Measurements from ENCODE around the gene ATXN7L2. TPM values are rescaled to one million over a fixed set of nuclear protein-coding genes. Genes with fewer than 3 reads are reported as not detected.

The ATXN7L2 gene, protein sequence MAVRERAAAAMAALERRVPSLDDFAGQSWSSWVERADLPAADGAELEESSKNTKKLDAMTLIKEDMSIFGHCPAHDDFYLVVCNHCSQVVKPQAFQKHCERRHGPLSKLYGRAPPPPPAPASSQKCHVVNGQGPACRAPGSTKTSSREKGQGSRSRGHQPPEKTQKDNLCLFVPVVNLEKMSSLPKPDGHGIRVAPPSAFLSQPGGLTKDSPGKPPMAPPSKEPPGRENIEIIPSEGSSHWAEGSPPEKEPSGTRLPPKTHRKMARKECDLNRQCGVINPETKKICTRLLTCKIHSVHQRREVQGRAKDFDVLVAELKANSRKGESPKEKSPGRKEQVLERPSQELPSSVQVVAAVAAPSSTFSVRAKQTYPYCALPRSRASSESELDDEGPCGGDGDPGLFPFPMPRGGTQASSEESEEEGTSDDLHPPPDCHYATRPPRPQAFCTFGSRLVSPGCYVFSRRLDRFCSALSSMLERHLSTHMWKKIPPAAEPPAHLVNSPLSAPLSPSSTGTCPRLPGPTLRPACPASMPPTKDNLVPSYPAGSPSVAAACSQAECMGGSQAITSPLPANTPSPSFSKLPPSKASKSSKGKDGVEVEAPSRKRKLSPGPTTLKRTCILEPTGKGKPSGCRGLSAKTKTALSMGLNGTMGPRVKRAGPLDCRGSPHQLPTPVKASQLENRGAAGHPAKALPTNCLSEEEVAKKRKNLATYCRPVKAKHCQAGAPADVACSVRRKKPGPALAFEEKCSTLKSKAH
- total RNA-seq = 2.2 and 3.7 TPM in 2 replicates

DNA sequence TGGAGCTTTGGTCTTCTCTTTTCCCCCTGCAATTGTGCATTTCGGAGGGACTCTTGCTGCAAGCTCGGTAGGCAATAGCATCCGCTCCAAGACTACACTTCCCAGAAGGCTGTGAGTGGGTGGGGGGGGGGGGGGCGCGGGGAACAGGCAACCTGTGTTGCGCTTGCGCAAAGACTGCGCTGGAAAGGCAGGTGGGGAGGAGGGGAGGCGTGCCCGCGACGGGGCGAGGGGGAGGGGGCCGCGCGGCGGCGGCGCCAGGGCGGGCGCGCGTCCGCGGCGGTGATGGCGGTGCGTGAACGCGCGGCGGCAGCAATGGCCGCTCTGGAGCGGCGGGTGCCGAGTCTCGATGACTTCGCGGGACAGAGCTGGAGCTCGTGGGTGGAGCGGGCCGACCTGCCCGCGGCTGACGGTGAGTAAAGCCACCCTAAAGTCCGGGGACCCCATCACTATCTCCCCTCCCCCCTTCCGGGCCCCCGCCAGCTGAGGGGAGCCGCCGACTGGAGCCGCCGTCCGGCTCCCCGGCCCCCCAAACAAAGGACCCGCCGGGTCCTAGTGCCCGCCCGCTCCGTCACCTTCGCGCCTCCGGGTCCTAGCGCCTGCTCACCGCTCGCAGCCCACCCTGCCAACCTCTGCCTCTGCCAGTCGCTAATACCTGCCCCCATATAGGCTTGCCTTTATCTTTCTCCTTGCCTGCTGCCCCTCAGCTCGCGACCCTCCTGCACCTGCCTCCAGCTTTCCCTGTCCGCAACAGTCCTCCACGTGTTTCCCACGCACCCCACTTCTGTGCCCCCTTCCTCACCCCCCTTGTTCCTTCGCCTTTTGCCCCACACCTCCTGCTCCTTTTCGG is at the start of gene ATXN7L2:
TSS of gene ATXN7L2 (plus strand) at position 234 of the 847 bp plus-strand sequence. CDS start at position 283, 49 bp downstream.

DNA sequence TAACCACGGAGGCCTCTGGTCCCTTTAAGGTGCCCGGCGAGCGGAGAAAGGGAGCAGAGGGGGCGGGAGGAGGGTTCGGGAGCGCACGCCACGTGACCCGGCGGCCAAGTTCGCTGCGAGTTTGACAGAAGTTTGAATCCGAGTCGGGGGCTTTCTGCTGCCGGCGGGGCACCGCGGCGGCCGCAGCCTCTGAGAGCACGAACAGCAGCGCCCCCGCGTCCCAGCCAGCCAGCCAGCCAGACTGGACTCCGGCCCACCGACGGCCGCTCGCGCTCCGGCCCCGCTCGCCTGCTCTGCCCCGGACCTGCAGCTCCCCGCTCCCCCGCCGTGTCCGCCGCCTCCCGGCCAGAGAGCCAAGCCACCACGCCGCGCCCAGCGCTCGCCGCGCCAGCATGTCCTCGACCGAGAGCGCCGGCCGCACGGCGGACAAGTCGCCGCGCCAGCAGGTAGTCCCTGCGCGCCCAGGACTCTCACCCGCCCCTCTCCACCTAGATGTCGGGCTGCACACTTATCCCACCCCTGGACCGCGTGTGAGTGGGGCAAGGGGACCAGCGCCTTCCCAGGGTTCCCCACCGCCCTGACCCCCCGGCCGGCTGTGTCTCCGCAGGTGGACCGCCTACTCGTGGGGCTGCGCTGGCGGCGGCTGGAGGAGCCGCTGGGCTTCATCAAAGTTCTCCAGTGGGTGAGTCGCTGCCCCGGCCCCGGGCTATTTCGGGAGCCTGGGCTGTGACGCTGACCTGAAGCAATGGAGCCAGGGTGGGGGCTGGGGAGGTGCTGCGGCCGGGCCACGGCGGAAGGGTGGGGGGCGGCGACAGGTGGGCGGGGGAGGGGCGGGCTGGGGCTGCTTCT is 17.0 kb upstream of the ATXN7L2 start, which contains the start of gene SYPL2:
TSS of gene SYPL2 (plus strand) at position 95 of the 849 bp plus-strand sequence. CDS start at position 393, 298 bp downstream.

DNA sequence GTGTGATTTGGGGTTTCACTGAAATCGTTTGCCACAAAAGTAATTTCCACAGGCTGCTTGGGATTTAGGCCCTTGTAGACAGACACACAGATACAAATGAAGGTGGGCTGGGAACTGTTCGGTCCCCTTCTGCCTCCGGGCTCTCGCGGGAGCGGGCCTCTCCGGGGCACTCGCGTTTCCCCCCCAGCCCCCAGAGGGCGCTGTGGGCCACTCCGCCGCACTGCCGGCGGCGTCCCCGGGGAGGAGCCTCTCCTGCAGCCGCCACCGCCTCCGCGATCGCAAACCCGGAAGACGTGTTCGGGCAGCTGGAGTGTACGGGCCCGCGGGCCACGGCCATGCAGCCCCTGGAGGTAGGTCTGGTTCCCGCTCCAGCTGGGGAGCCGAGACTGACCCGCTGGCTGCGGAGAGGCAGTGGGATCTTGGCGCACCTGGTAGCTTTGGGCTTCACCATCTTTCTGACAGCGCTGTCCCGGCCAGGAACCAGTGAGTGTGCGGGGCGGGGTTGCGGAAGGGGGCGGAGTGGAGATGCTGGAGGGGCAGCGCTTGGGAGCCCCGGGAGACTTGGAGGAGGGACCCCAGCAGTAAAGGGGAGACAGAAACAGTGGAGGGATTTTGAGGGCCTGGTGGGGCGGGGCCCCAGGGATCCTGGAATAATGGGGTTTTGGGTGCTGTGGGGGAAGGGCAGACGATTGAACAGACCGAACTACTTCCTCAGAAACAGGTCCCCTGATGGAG is 10.3 kb downstream of the ATXN7L2 start, which contains the start of gene CYB561D1:
TSS of gene CYB561D1 (plus strand) at position 290 of the 735 bp plus-strand sequence. CDS start at position 336, 46 bp downstream.

DNA sequence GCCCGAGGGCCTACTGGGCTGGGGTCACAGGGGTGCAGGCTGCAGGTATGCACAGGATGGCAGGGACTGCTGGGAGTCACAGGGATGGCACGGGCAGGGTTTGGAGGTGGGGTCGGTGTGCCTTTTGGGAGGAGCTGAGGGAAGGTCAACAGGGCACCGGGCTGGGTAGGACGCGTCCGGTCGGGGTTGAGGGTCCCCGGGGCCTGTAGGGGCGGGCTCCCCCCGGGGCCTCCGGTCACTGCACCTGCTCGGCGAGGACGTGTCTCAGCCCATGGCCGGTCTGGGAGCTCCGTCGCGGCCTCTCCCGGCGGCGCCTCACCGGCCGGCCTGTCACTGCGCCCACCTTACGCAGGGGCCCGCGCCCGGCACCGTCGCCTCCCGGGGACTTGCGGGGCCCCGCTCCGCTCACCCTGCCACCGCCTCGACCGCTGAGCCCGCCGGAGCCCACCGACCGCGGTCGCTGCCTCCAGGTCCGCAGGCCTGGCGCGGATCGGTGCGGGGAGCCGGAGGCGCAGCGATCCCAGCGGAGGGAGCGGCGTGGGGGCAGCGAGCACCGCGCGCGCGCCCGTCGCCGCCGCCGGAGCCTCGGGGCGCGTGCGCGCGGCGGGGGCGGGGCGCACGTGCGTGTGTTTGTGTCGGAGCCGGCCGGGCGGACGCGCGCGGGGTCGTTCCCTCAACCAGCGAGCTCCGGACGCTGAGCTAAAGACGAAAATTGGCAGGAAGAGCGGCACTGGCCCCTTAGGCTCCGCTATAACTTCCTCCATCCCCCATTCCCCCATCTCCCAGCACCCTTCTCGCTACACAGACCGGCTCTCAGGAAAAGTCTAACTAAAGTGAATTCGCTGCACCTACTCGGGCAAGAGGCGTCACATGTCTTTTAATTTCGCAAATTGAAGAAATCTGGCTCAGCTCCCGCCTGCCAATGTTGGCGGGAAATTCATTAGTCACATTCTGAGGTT is 25.8 kb downstream of the ATXN7L2 start, which contains the start of gene AMIGO1:
TSS of gene AMIGO1 (minus strand) at position 552 of the 959 bp plus-strand sequence. CDS start 815 bp downstream, outside the sequence.

DNA sequence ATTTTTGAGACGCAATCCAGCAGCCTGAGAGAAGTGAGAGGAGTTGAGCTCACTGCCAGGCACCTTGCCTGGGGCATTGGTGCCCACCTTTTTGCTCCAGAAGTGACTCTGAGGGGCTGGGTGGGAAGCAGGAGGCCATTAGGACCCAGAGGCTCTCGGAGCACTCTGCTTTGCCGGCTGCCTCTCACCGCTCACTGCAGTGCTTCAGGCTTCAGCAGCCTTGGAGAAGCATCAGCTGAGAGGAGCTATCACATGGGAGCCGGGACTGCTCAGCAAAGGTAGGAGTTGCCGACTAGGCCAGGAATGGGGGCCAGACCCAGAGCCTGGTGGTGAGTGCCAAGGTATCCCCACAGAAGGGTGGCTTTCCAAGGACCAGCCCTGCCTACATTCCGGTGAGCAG is 56.0 kb downstream of the ATXN7L2 start, which contains the start of gene GPR61:
TSS of gene GPR61 (plus strand) at position 197 of the 400 bp plus-strand sequence. CDS start 3,151 bp downstream, outside the sequence.

Other genes starting within 250 kb of the ATXN7L2 start
- gene CELSR2, start 234.4 kb upstream of the ATXN7L2 start, total RNA-seq = 0.34 and 0.44 TPM in 2 replicates
- 7.2 and 7.4 TPM in 2 replicates for gene PSRC1, start 200.8 kb upstream of the ATXN7L2 start, total RNA-seq
- gene MYBPHL, start 176.9 kb upstream of the ATXN7L2 start, total RNA-seq = not detected in 2 replicates
- 3.5 and 4.6 TPM in 2 replicates for gene SORT1, start 86.0 kb upstream of the ATXN7L2 start, total RNA-seq
- 27.3 and 27.6 TPM in 2 replicates for gene PSMA5, start 57.5 kb upstream of the ATXN7L2 start, total RNA-seq
- gene SYPL2, start 17.4 kb upstream of the ATXN7L2 start, total RNA-seq = 0.29 and 1.00 TPM in 2 replicates
- 3.8 and 5.2 TPM in 2 replicates for gene CYB561D1, start 10.2 kb downstream of the ATXN7L2 start, total RNA-seq
- 1.2 and 1.4 TPM in 2 replicates for gene AMIGO1, start 25.8 kb downstream of the ATXN7L2 start, total RNA-seq
- gene GPR61, start 56.0 kb downstream of the ATXN7L2 start, total RNA-seq = not detected in 2 replicates
- 7.4 and 7.6 TPM in 2 replicates for gene GNAI3, start 64.7 kb downstream of the ATXN7L2 start, total RNA-seq
- gene GNAT2, start 135.7 kb downstream of the ATXN7L2 start, total RNA-seq = 0.68 TPM in 1 of 2 replicates, not detected in the other
- gene AMPD2, start 135.9 kb downstream of the ATXN7L2 start, total RNA-seq = 48.8 and 73.6 TPM in 2 replicates
- gene GSTM4, start 172.2 kb downstream of the ATXN7L2 start, total RNA-seq = 19.7 and 39.6 TPM in 2 replicates
- gene GSTM2, start 184.2 kb downstream of the ATXN7L2 start, total RNA-seq = 20.9 and 21.6 TPM in 2 replicates
- not detected in 2 replicates for gene GSTM1, start 203.9 kb downstream of the ATXN7L2 start, total RNA-seq
- gene GSTM5, start 228.3 kb downstream of the ATXN7L2 start, total RNA-seq = 4.4 and 7.1 TPM in 2 replicates